Testis (tissue), 3 donors: Measurements from ENCODE around the gene GAS1. TPM values are rescaled to one million over a fixed set of nuclear protein-coding genes. Genes with fewer than 3 reads are reported as not detected.

ENCODE experiments used
- DNase-seq: peaks from one replicate; pipeline ENCODE4 v3.0.0-alpha.2; 2019
- H3K27ac ChIP-seq, 2 donors: fragments of 200-600 bp; sonication (generic); one replicate each; pipeline ENCODE4 v1.5.1; 2019
- H3K27me3 ChIP-seq: fragments of 200-600 bp; sonication (generic); one replicate; pipeline ENCODE4 v1.5.1; 2019
- H3K36me3 ChIP-seq: fragments of 200-600 bp; sonication (generic); one replicate; pipeline ENCODE4 v1.5.1; 2017; ENCODE audit warnings: low read depth; ENCODE audit errors: missing control alignments
- H3K4me1 ChIP-seq: fragments of 200-600 bp; sonication (generic); one replicate; pipeline ENCODE4 v1.5.1; 2019
- H3K4me3 ChIP-seq, 2 donors: fragments of 200-600 bp; sonication (generic); one replicate each; pipeline ENCODE4 v1.5.1; 2017 to 2019
- H3K9me3 ChIP-seq: fragments of 200-600 bp; sonication (generic); one replicate; pipeline ENCODE4 v1.5.1; 2017
- POLR2A ChIP-seq: fragments of 450-650 bp; IDR thresholded peaks from one replicate; pipeline ENCODE4 v1.6.1; 2017; ENCODE audit warnings: antibody characterized with exemption, mild to moderate bottlenecking, moderate library complexity
- WGBS, 2 donors: methylation state at CpG; one replicate each; pipeline ENCODE4 v1.1.5; 2018; 5-methylcytosine and 5-hydroxymethylcytosine counted together
- intact Hi-C: fragments of 100-400 bp; cut with DNase I; formaldehyde crosslinking; loops from one replicate; pipeline ENCODE4 v1.15.1; 2023; ENCODE audit warnings: low total_unique reads
- polyA plus RNA-seq: library from polyadenylated mRNA; stranded (reverse); fragments of 350-450 nt; fragmentation: Illumina TruSeq; extraction: RNeasy Lipid Tissue Mini Kit (QIAGEN cat#74804); gene quantifications from one replicate; pipeline ENCODE4 v1.2.3, GENCODE V29; 2014; ENCODE audit warnings: low read depth, low replicate concordance; ENCODE audit not compliant: insufficient read depth
- total RNA-seq, 2 donors: library from RNA; depleted of rRNA; stranded (reverse); fragments of >200 nt; gene quantifications; one replicate each; pipeline ENCODE4 v1.2.3, GENCODE V29; 2016
- TF ChIP-seq, protein P1 (sequence below), 3 experiments: fragments of 450-650 bp in 2 of 3; fragments of 200-600 bp in 1 of 3; sonication (generic) in 1 of 3; IDR thresholded peaks; one replicate each; pipeline ENCODE4 v1.5.1; 2016 to 2019; ENCODE audit warnings: antibody characterized with exemption in 3 of 3, mild to moderate bottlenecking in 2 of 3, moderate library complexity in 1 of 3

The GAS1 gene
- total and polyA plus RNA-seq, 3 donors from 2014 or later: 12.9 to 25.7 (median 13.9) TPM

DNA sequence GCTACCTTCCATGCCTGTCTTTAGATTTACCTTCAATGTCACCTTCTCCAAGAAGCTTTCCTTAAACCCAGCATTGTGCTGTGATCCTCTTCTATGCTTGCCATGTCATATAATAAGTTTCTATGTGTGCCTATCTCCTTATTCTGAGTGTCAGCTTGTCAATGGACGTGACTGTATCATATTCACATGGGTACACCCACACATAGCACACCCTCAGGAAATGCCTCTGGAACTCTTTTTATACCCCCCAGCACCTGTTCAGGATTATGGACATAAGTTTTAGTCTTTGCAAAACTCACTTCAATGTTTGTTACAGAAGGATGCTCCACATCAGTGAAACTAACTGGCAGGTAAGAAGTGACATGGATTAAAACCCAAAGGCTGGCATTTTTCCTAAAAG is 7.4 kb downstream of the GAS1 start:
- intact Hi-C loops: no loop called here
- Histone ChIP-seq H3K27ac (no peak overlapping the region), H3K4me3 (no peak overlapping the region), H3K27me3 (no peaks in the 10 kb centered on the region), H3K9me3 (no peaks in the 10 kb centered on the region), H3K36me3 (no peaks in the 10 kb centered on the region), H3K4me1 (peaks cover 14% of the 10 kb centered on the region)
- TF ChIP-seq, protein P1, sequence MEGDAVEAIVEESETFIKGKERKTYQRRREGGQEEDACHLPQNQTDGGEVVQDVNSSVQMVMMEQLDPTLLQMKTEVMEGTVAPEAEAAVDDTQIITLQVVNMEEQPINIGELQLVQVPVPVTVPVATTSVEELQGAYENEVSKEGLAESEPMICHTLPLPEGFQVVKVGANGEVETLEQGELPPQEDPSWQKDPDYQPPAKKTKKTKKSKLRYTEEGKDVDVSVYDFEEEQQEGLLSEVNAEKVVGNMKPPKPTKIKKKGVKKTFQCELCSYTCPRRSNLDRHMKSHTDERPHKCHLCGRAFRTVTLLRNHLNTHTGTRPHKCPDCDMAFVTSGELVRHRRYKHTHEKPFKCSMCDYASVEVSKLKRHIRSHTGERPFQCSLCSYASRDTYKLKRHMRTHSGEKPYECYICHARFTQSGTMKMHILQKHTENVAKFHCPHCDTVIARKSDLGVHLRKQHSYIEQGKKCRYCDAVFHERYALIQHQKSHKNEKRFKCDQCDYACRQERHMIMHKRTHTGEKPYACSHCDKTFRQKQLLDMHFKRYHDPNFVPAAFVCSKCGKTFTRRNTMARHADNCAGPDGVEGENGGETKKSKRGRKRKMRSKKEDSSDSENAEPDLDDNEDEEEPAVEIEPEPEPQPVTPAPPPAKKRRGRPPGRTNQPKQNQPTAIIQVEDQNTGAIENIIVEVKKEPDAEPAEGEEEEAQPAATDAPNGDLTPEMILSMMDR (IDR thresholded peaks at IDR 0.05): no peak
- no peak for TF ChIP-seq POLR2A
- WGBS, 2 donors: 62% methylated on average over 1 of the region's 1 CpG
- no peak for DNase-seq

DNA sequence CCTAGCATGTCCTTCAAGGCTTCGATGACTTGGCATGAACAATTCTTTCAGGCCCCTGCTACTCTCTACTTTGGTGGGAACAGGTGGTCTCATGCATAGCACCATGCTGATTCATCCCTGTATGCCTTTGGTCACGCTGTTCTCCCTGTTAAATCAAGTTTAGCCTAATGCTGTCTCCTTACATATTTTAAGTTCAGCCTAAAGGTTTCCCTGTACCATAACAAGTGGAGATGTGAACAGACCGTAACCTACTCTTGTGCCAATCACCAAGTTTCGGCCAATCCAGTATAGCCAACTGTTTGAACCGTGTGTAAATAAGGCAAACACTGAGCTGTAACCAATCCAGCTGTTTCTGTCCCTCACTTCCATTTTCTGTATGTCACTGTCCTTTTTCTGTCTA is 8.0 kb downstream of the GAS1 start:
- no peaks in the 10 kb centered on the region for H3K36me3 ChIP-seq
- no peak overlapping the region for H3K4me3 ChIP-seq
- H3K27me3 ChIP-seq: no peaks in the 10 kb centered on the region
- DNase-seq: no peak
- no peak for TF ChIP-seq POLR2A
- TF ChIP-seq, protein P1 (IDR thresholded peaks at IDR 0.05): no peak
- H3K4me1 ChIP-seq: peaks cover 9% of the 10 kb centered on the region
- no peaks in the 10 kb centered on the region for H3K9me3 ChIP-seq
- H3K27ac ChIP-seq: no peak overlapping the region
- intact Hi-C loops: no loop called here
- 95 to 96% methylated on average over 5 of the region's 5 CpGs for WGBS, 2 donors

DNA sequence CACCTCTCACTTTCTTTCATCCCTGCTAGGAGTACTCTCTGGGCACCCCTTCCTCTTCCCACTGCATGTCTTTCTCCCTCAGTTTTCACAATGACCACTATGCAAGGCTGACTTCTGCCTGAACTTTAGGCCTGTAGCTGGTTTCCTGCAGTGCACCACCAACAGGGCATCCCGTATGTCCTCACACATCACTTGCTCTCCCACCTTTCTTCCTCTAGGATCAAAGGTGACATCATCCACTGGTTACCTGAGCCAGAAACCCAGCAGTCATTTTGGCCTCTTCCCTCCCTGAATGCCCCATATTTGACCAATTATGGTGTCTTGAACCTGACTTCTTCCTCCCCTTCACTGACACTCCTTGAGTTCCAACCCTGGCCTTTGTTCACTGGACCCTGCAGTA is 8.5 kb downstream of the GAS1 start:
- intact Hi-C loops: no loop called here
- peaks cover 7% of the 10 kb centered on the region for H3K4me1 ChIP-seq
- H3K36me3 ChIP-seq: no peaks in the 10 kb centered on the region
- no peak overlapping the region for H3K27ac ChIP-seq
- no peak for DNase-seq
- no peaks in the 10 kb centered on the region for H3K9me3 ChIP-seq
- WGBS, 2 donors: 87 to 95% methylated on average over 1 of the region's 1 CpG
- TF ChIP-seq, protein P1 (IDR thresholded peaks at IDR 0.05): no peak
- no peak for TF ChIP-seq POLR2A
- H3K27me3 ChIP-seq: no peaks in the 10 kb centered on the region
- no peak overlapping the region for H3K4me3 ChIP-seq

DNA sequence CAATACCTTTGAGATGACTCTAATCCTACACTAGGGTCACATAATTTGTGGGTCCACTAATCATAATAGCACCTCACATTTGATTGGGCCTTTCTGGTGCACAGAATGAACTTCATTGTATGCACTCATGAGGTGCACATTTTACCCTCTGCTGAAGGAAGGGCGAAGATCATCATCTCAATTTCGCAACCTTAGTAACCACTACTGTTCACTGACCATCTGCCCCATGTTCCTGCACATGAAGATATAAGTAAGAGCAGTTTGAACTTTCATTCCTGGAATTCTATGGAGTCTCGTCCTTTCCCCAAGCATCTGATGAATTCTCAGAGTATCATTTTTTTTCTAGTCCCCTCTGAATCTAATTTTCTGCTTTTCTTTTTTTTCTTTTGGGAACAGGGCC is 21.2 kb downstream of the GAS1 start:
- TF ChIP-seq POLR2A: no peak
- TF ChIP-seq, protein P1 (IDR thresholded peaks at IDR 0.05): no peak
- 79 to 91% methylated on average over 3 of the region's 3 CpGs for WGBS, 2 donors
- Histone ChIP-seq H3K9me3 (no peaks in the 10 kb centered on the region), H3K4me1 (no peaks in the 10 kb centered on the region), H3K4me3 (no peak overlapping the region), H3K27ac (no peak overlapping the region), H3K27me3 (no peaks in the 10 kb centered on the region), H3K36me3 (no peaks in the 10 kb centered on the region)
- intact Hi-C loops: no loop called here
- DNase-seq: no peak

DNA sequence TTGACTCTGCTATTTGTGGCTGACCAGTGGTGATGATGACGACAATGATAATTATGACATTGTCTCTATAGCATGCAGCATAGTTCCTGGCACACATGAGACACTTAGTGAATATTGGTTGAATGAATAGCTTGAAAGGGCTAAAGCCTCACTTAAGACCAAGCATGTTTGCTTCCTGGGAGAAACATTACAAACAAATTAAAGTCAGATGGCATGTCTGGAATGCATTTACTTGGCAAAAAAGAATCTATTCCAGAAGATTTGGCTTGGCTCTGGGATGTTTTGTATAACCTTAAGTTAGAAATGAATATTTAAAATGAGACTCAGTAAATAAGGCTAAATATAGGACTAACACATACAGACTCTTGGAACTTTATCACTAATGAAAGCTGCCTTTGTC is 21.6 kb downstream of the GAS1 start:
- Histone ChIP-seq H3K4me3 (no peak overlapping the region), H3K9me3 (no peaks in the 10 kb centered on the region), H3K36me3 (no peaks in the 10 kb centered on the region), H3K4me1 (no peaks in the 10 kb centered on the region), H3K27me3 (no peaks in the 10 kb centered on the region), H3K27ac (no peak overlapping the region)
- intact Hi-C loops: no loop called here
- DNase-seq: no peak
- WGBS, 2 donors: 78 to 100% methylated on average over 1 of the region's 1 CpG
- TF ChIP-seq, protein P1 (IDR thresholded peaks at IDR 0.05): no peak
- no peak for TF ChIP-seq POLR2A
